Measurements from ENCODE around the gene LYST.

Gene LYST

GRCh38 chr1:235861857-235862256 is 4.8 kb downstream of the LYST start:
- TF ChIP-seq, protein P1, sequence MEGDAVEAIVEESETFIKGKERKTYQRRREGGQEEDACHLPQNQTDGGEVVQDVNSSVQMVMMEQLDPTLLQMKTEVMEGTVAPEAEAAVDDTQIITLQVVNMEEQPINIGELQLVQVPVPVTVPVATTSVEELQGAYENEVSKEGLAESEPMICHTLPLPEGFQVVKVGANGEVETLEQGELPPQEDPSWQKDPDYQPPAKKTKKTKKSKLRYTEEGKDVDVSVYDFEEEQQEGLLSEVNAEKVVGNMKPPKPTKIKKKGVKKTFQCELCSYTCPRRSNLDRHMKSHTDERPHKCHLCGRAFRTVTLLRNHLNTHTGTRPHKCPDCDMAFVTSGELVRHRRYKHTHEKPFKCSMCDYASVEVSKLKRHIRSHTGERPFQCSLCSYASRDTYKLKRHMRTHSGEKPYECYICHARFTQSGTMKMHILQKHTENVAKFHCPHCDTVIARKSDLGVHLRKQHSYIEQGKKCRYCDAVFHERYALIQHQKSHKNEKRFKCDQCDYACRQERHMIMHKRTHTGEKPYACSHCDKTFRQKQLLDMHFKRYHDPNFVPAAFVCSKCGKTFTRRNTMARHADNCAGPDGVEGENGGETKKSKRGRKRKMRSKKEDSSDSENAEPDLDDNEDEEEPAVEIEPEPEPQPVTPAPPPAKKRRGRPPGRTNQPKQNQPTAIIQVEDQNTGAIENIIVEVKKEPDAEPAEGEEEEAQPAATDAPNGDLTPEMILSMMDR (IDR thresholded peaks at IDR 0.05) = no peak

DNA sequence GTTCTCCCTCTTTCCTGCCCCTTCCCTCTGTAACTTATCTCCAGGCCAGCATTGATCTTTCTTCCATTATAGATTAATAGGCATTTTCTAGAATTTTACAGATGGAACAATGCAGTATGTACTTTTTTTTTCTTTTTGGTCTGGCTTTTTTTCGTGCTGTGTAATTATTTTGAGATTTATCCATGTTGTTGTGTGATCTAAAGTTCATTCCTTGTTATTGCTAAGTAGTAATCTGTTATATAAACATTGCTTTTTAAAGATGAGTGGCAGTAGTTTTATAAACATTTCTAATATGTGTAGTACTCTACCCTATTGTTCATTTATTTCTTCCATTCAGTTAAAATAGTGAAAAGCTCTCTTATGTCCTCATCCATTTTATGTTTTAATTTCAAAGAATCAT is 5.9 kb downstream of the LYST start:
- TF ChIP-seq, protein P1 (IDR thresholded peaks at IDR 0.05) = no peak

DNA sequence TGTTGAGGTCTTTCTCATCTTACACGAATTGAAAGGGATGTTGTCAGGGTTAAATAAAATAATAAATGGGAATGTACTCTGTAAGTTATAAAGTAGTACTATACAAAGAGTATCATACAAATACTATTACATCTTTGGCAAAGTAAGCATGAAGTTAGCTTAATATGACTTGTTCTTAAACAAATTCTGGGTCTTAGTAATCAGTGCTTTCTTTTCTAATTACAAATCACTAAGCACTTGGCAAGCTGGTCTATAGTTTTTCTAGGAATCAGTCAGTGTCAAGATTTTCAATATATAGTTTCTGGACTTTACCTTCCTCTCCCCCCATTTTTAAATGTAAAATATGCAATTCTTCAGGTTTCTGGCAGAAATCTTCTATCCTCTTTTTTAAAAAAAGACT is 6.9 kb downstream of the LYST start:
- TF ChIP-seq, protein P1 (IDR thresholded peaks at IDR 0.05) = no peak

- TF ChIP-seq, protein P1 (IDR thresholded peaks at IDR 0.05) = no peak
These were observed 7.9 kb downstream of the LYST start for GRCh38 chr1:235858766-235859165.

GRCh38 chr1:235857756-235858155 is 8.9 kb downstream of the LYST start:
- TF ChIP-seq, protein P1 (IDR thresholded peaks at IDR 0.05) = no peak

- TF ChIP-seq, protein P1 (IDR thresholded peaks at IDR 0.05) = no peak
These were observed 10.8 kb downstream of the LYST start for GRCh38 chr1:235855811-235856429.

GRCh38 chr1:235854347-235854746 is 12.4 kb downstream of the LYST start:
- TF ChIP-seq, protein P1 (IDR thresholded peaks at IDR 0.05) = no peak

DNA sequence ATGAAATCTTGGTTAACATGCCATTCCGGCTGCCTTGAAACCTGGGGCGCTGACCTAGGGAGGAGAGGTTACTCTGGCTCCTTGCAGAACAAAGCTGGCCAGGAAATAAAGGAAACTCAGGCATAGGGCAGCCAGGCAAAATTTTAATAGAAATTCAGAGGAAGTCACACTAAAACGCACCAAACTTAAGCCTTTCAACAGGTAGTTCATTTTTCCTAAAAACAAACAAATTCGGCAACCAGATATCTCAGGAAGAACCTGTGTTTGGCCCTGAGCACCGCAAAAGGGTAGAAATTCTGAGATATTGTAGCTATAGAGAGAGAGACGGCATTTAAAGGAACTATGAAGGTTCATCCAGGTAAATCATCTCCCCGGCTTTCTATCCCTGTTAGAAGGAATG is 13.1 kb downstream of the LYST start:
- TF ChIP-seq, protein P1 (IDR thresholded peaks at IDR 0.05) = no peak
